Measurements from ENCODE around the gene SLC15A4. TPM values are rescaled to one million over a fixed set of nuclear protein-coding genes. Genes with fewer than 3 reads are reported as not detected.

The SLC15A4 gene
- total and polyA plus RNA-seq, 9 of the 15 experiments (the other 6 are each of a cell fraction or from before 2014, with no cell fraction given), result 5.5 to 20.8 (median 10.1) TPM

- intact Hi-C loops (cut with micrococcal nuclease), result no loop called here
These were observed 32.5 kb upstream of the SLC15A4 start for GRCh38 chr12:128856035-128856790.

More at GRCh38 chr12:128856035-128856790, 32.5 kb upstream of the SLC15A4 start:
- Histone ChIP-seq H3K9me1 (ENCODE audit: control insufficient read depth, insufficient read depth, low read length) (no peaks in the 10 kb centered on the region), H3K4me3 (no peak overlapping the region), H3K79me2 (ENCODE audit: control insufficient read depth, insufficient read depth, low read length) (no peaks in the 10 kb centered on the region), H4K20me1 (replicated peaks; ENCODE audit: control insufficient read depth, insufficient read depth, low read length) (no peaks in the 10 kb centered on the region), H3K9me3 (replicated peaks; ENCODE audit: control insufficient read depth, insufficient read depth, low read depth, low read length) (no peaks in the 10 kb centered on the region), H3K4me1 (replicated peaks in 1 of 2; ENCODE audit: control insufficient read depth in 2 of 2, insufficient read depth in 2 of 2, low read length in 2 of 2) (no peaks in the 10 kb centered on the region; a peak in 1 of 5 replicates), H3K27me3 (ENCODE audit: control insufficient read depth in 2 of 2, insufficient read depth in 2 of 2, low read length in 2 of 2) (peaks cover 22 to 52% of the 10 kb centered on the region in 2 experiments), H3K9ac (ENCODE audit: insufficient read depth in 1 of 2, low read depth in 2 of 2, low read length in 2 of 2) (no peak overlapping the region), H3K36me3 (ENCODE audit: control insufficient read depth, insufficient read depth, low read length) (no peaks in the 10 kb centered on the region), H2AFZ (ENCODE audit: low read depth, low read length) (no peak overlapping the region), H3K4me2 (ENCODE audit: insufficient read depth, low read length) (no peak overlapping the region), H3K27ac (ENCODE audit: extremely low read depth, low read depth, low read length) (no peak overlapping the region)
- BruUV-seq (replicated peaks), result no TSS peak
- ChIA-PET POLR2A (interaction anchor here (0.6 kb wide), 1 partner anchor 867 kb away, joined by 3 read pairs; no protein-coding TSS in a partner anchor), CTCF (ENCODE audit: low intra/inter-chr PET ratio) (no interaction called here)
- WGBS (ENCODE audit: insufficient coverage, low coverage, missing lambda C conversion rate), result 3% methylated on average over 8 of the region's 9 CpGs
- ATAC-seq (no peak), DNase-seq (ENCODE audit: extremely low read depth in 1 of 4, low spot score in 3 of 4) (no peak), FAIRE-seq (no peak)
- TF ChIP-seq ILF3 (IDR thresholded peaks at IDR 0.05; ENCODE audit: borderline replicate concordance), result no peak
- no peak for TF ChIP-seq ZNF398 (CRISPR knock-in tag; IDR thresholded peaks at IDR 0.05)
- TF ChIP-seq PRPF4 (IDR thresholded peaks at IDR 0.05; ENCODE audit: insufficient read depth, low read depth, low read length, poor library complexity, severe bottlenecking), result no peak
- TF ChIP-seq POLR2AphosphoS5 (IDR thresholded peaks at IDR 0.05; ENCODE audit: control insufficient read depth, insufficient read depth, low read depth, low read length), result no peak
- no peak for TF ChIP-seq POLR2G (IDR thresholded peaks at IDR 0.05; ENCODE audit: low read depth, low read length)
- TF ChIP-seq RAD21 (CRISPR knock-in tag; conservative IDR thresholded peaks at IDR 0.05 in 1 of 2, IDR thresholded peaks at IDR 0.05 in 1 of 2), result no peak
- no peak for TF ChIP-seq PKNOX1 (IDR thresholded peaks at IDR 0.05)
- TF ChIP-seq RNF219 (CRISPR knock-in tag; IDR thresholded peaks at IDR 0.05), result no peak
- no peak for TF ChIP-seq ZNF146 (CRISPR knock-in tag; IDR thresholded peaks at IDR 0.05; ENCODE audit: unreplicated experiment)
- no peak for TF ChIP-seq SREBF1 (IDR thresholded peaks at IDR 0.05; ENCODE audit: borderline replicate concordance, low read depth, low read length)
- no peak for TF ChIP-seq ESRRA (IDR thresholded peaks at IDR 0.05; ENCODE audit: borderline replicate concordance, low read depth)
- TF ChIP-seq PHF8 (IDR thresholded peaks at IDR 0.05; ENCODE audit: borderline replicate concordance, low read length), result no peak
- TF ChIP-seq ZBTB43 (CRISPR knock-in tag; IDR thresholded peaks at IDR 0.05), result no peak
- TF ChIP-seq C11orf30 (IDR thresholded peaks at IDR 0.05; ENCODE audit: low read depth), result no peak
- in situ Hi-C loops (cut with MboI), result no loop called here
